B cell (primary cell): ENCODE data around the gene RGS19. TPM values are rescaled to one million over a fixed set of nuclear protein-coding genes. Genes with fewer than 3 reads are reported as not detected.

Experiments used
- ATAC-seq: fragments of 200-7000 bp; cut with Tn5 transposase; one replicate; pipeline ENCODE4 v1.10.0; 2021; ENCODE audit warnings: low read depth, mild to moderate bottlenecking, moderate number of reproducible peaks, moderate library complexity
- CTCF ChIA-PET: fragments of 350-600 bp; sonication (Branson Sonifier 250); formaldehyde crosslinking; loops from one replicate; lab custom pipeline; 2021; ENCODE audit warnings: antibody characterized with exemption, inconsistent platforms; lab: Charles Lee
- POLR2A ChIA-PET: fragments of 350-600 bp; sonication (Branson Sonifier 250); formaldehyde crosslinking; loops from one replicate; lab custom pipeline; 2021; ENCODE audit warnings: antibody characterized with exemption; lab: Charles Lee
- DNase-seq: peaks from one replicate; pipeline ENCODE4 v3.0.0; 2013
- H2AFZ ChIP-seq: 2 replicates; pipeline ENCODE4 v1.6.1; 2012; ENCODE audit warnings: mild to moderate bottlenecking, low read depth, low read length; ENCODE audit not compliant: insufficient read depth, poor library complexity, severe bottlenecking
- H3K27ac ChIP-seq, 2 donors: 1 replicate in 1 of 2; 2 replicates in 1 of 2; pipeline ENCODE4 v1.5.1; 2012 to 2013; ENCODE audit warnings: low read length in 2 of 2, mild to moderate bottlenecking in 2 of 2, moderate library complexity in 1 of 2
- H3K27me3 ChIP-seq, 4 experiments: fragments of 200-600 bp in 1 of 4; sonication (generic) in 1 of 4; replicated peaks in 1 of 4; 1 replicate in 2 of 4; 2 replicates in 2 of 4; pipeline versions ENCODE4 v1.6.1 to v1.7.0; 2013 to 2016; ENCODE audit warnings: low read length in 3 of 4, mild to moderate bottlenecking in 2 of 4, mixed read lengths in 1 of 4, moderate library complexity in 1 of 4; ENCODE audit not compliant: insufficient read depth in 4 of 4, control insufficient read depth in 3 of 4; ENCODE audit errors: control extremely low read depth in 1 of 4
- H3K36me3 ChIP-seq, 2 experiments: replicated peaks in 1 of 2; 1 replicate in 1 of 2; 2 replicates in 1 of 2; pipeline versions ENCODE4 v1.6.1 to v1.7.1; 2013; ENCODE audit warnings: low read length in 1 of 2; ENCODE audit not compliant: insufficient read depth in 2 of 2, control insufficient read depth in 1 of 2; ENCODE audit errors: control extremely low read depth in 1 of 2, extremely low read depth in 1 of 2
- H3K4me1 ChIP-seq, 2 donors: fragments of 200-600 bp in 1 of 2; sonication (generic) in 1 of 2; 1 replicate in 1 of 2; 2 replicates in 1 of 2; pipeline versions ENCODE4 v1.5.1 to v1.6.1; 2013 to 2017; ENCODE audit warnings: low read length in 2 of 2; ENCODE audit not compliant: control insufficient read depth in 2 of 2, insufficient read depth in 2 of 2
- H3K4me2 ChIP-seq: replicated peaks from 2 replicates; pipeline ENCODE3; 2012; ENCODE audit warnings: mild to moderate bottlenecking, low read depth, low read length; ENCODE audit not compliant: poor library complexity, severe bottlenecking
- H3K4me3 ChIP-seq, 5 experiments: fragments of 200-600 bp in 1 of 5; sonication (generic) in 1 of 5; 1 replicate in 3 of 5; 2 replicates in 2 of 5; pipeline versions ENCODE4 v1.5.1 to v1.7.0; 2011 to 2016; ENCODE audit warnings: low read length in 4 of 5, mild to moderate bottlenecking in 4 of 5, low read depth in 2 of 5, control low read depth in 1 of 5, moderate library complexity in 1 of 5; ENCODE audit not compliant: insufficient read depth in 1 of 5; ENCODE audit errors: control extremely low read depth in 1 of 5, extremely low read depth in 1 of 5
- H3K79me2 ChIP-seq: fragments of 200-600 bp; sonication (generic); one replicate; pipeline ENCODE4 v1.6.0; 2016; ENCODE audit warnings: low read length; ENCODE audit not compliant: control insufficient read depth, insufficient read depth
- H3K9ac ChIP-seq: fragments of 200-600 bp; sonication (generic); 2 replicates; pipeline ENCODE4 v1.6.1; 2017; ENCODE audit warnings: mild to moderate bottlenecking, low read length, moderate library complexity
- H3K9me3 ChIP-seq, 3 donors: one replicate each; pipeline versions ENCODE4 v1.6.1 to v1.7.1; 2013; ENCODE audit warnings: low read length in 2 of 3; ENCODE audit not compliant: control insufficient read depth in 2 of 3, insufficient read depth in 1 of 3; ENCODE audit errors: control extremely low read depth in 1 of 3
- H4K20me1 ChIP-seq: 2 replicates; pipeline ENCODE4 v1.6.0; 2012; ENCODE audit warnings: mild to moderate bottlenecking, low read length; ENCODE audit not compliant: insufficient read depth, control insufficient read depth, poor library complexity, severe bottlenecking
- H3K27ac Mint-ChIP-seq: one replicate; pipeline ENCODE4 v1.8.0; 2021; ENCODE audit warnings: mixed read lengths
- H3K27me3 Mint-ChIP-seq: one replicate; pipeline ENCODE4 v1.8.0; 2021; ENCODE audit warnings: mixed read lengths
- H3K4me1 Mint-ChIP-seq: one replicate; pipeline ENCODE4 v1.8.0; 2021; ENCODE audit warnings: mixed read lengths
- H3K4me3 Mint-ChIP-seq: one replicate; pipeline ENCODE4 v1.8.0; 2021; ENCODE audit warnings: mixed read lengths
- H3K9me3 Mint-ChIP-seq: one replicate; pipeline ENCODE4 v1.8.0; 2022; ENCODE audit warnings: mixed read lengths; ENCODE audit not compliant: insufficient read depth
- EZH2 ChIP-seq: IDR thresholded peaks from 2 replicates; pipeline ENCODE4 v1.6.1; 2012; ENCODE audit warnings: borderline replicate concordance, low read depth, mild to moderate bottlenecking, moderate library complexity, low read length; ENCODE audit not compliant: insufficient read depth, poor library complexity, severe bottlenecking
- WGBS: methylation state at CpG from one replicate; pipeline ENCODE4 v1.1.5; 2013; ENCODE audit warnings: missing lambda C conversion rate; ENCODE audit not compliant: insufficient coverage; 5-methylcytosine and 5-hydroxymethylcytosine counted together
- intact Hi-C: fragments of 100-400 bp; cut with micrococcal nuclease; formaldehyde crosslinking; loops from one replicate; pipeline ENCODE4 v1.10.0; 2022
- polyA plus RNA-seq: library from polyadenylated mRNA; depleted of rRNA; stranded (reverse); fragments of >200 nt; gene quantifications from 2 replicates; pipeline ENCODE4 v1.2.3, GENCODE V29; 2012
- total RNA-seq, 2 donors: library from RNA; stranded (reverse); fragments of 120-200 nt in 1 of 2; gene quantifications; 1 replicate in 1 of 2; 2 replicates in 1 of 2; pipeline versions ENCODE4 v1.2.3 to v1.2.4, GENCODE V29; 2013 to 2022
- TF ChIP-seq, protein P1 (sequence below): fragments of 200-600 bp; IDR thresholded peaks from one replicate; pipeline ENCODE4 v1.8.0; 2022; ENCODE audit warnings: antibody characterized with exemption, mild to moderate bottlenecking

The RGS19 gene
- total and polyA plus RNA-seq, 2 donors (not counting 1 experiment from before 2014, with no cell fraction given), result 69.4 to 203 TPM

DNA sequence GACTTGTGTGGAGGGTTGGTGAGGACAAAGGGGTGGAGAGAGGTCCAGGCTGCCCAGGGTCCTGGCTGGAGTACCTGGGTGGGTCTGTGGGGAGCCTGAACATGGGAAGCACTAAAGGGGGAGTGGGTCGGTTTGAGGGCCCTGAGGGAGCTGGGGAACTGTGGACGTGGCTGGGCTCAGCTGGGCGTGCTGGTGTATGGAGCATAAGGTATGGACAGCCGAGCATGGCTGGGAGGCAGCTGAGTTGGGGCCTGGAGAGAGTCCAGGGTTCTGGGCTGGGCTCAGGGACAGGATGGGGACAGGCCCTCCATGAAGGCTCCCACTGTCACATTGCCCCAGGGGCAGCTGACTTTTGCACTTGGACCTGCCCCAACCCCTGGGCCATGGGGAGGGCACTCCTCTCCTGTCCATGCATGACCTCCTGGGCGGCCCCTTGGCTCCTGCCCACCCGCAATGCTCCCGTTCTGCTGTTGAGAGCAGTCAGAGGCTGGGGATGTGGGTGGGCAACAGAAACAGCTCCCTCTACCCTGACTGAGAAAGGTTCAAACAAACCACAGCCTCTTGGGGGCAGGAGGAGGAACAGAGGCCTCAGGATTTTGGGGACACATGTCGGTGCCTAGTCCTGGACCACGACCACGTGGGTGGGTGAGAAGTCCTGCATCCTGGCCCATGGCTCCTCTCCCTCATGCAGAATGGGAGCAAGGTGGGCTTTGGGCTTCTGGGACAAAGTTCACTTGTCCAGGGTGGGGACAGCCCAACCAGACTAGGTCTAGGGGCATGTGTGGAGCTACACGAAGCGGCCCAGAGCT lies 38.9 kb downstream of the RGS19 start:
- no peaks in the 10 kb centered on the region for H3K79me2 ChIP-seq
- Mint-ChIP-seq H3K4me3 (peak overlapping the region; percentile 59), H3K27ac (peak overlapping the region; percentile 32), H3K4me1 (peaks cover 23% of the 10 kb centered on the region), H3K27me3 (peaks cover 20% of the 10 kb centered on the region), H3K9me3 (no peaks in the 10 kb centered on the region)
- no peak overlapping the region for H3K4me3 ChIP-seq
- CTCF ChIA-PET, result interaction anchor here (0.8 to 6.4 kb wide), 12 partner anchors 13 to 155 kb away, joined by 3 to 108 read pairs (median 5); partner anchors contain the start of genes LKAAEAR1, OPRL1, RGS19 and TCEA2
- no peak overlapping the region for H2AFZ ChIP-seq
- no peak overlapping the region for H3K27ac ChIP-seq
- POLR2A ChIA-PET, result no interaction called here
- ATAC-seq (no peak), DNase-seq (no peak)
- peaks cover 0 to 26% (median 11%) of the 10 kb centered on the region in 4 experiments for H3K27me3 ChIP-seq
- 68% methylated on average over 11 of the region's 12 CpGs for WGBS
- peaks cover 6% of the 10 kb centered on the region for H4K20me1 ChIP-seq
- intact Hi-C loops, result no loop called here
- no peak overlapping the region for H3K9ac ChIP-seq
- peaks cover 0 to 3% (median 0%) of the 10 kb centered on the region in 3 donors for H3K9me3 ChIP-seq
- no peak overlapping the region for H3K4me2 ChIP-seq
- TF ChIP-seq, protein P1, sequence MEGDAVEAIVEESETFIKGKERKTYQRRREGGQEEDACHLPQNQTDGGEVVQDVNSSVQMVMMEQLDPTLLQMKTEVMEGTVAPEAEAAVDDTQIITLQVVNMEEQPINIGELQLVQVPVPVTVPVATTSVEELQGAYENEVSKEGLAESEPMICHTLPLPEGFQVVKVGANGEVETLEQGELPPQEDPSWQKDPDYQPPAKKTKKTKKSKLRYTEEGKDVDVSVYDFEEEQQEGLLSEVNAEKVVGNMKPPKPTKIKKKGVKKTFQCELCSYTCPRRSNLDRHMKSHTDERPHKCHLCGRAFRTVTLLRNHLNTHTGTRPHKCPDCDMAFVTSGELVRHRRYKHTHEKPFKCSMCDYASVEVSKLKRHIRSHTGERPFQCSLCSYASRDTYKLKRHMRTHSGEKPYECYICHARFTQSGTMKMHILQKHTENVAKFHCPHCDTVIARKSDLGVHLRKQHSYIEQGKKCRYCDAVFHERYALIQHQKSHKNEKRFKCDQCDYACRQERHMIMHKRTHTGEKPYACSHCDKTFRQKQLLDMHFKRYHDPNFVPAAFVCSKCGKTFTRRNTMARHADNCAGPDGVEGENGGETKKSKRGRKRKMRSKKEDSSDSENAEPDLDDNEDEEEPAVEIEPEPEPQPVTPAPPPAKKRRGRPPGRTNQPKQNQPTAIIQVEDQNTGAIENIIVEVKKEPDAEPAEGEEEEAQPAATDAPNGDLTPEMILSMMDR, result no peak
- no peak for TF ChIP-seq EZH2
- no peaks in the 10 kb centered on the region for H3K36me3 ChIP-seq
- H3K4me1 ChIP-seq, result peaks cover 31 to 32% of the 10 kb centered on the region in 2 donors
